ENCODE data around the gene DAB1.

DAB1 gene

DNA sequence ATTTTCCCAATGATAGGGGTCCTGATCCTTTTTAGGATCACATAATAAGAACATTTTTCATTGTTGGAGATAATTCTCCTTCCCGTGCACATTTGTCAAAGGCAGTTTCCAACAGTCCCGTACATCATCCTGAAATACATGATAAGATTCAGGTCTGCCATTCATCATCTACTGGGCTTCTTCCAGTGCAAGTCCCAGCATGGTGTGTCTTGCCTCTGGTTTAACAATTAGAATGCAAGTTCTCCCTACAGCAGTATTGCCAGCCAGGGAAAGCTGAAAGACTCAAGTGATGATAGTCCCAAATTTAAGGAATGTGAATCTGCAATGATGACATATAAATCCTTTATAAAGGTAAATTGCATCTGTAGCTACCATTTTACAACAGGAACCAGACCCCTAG, 146.2 kb downstream of the DAB1 start:
- no peak for TF ChIP-seq ZNF571 (tag by site-specific recombination; IDR thresholded peaks at IDR 0.05)
- TF ChIP-seq, protein P1, sequence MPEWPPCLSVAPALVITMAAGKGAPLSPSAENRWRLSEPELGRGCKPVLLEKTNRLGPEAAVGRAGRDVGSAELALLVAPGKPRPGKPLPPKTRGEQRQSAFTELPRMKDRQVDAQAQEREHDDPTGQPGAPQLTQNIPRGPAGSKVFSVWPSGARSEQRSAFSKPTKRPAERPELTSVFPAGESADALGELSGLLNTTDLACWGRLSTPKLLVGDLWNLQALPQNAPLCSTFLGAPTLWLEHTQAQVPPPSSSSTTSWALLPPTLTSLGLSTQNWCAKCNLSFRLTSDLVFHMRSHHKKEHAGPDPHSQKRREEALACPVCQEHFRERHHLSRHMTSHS (tag by site-specific recombination; IDR thresholded peaks at IDR 0.05): no peak
- TF ChIP-seq ZBTB48 (tag by site-specific recombination; IDR thresholded peaks at IDR 0.05): no peak
- TF ChIP-seq ZNF830 (tag by site-specific recombination; IDR thresholded peaks at IDR 0.05; ENCODE audit: low read depth): no peak
- TF ChIP-seq ZNF155 (tag by site-specific recombination; IDR thresholded peaks at IDR 0.05): no peak
- no peak for TF ChIP-seq ZNF416 (tag by site-specific recombination; IDR thresholded peaks at IDR 0.05)
- TF ChIP-seq ZNF341 (tag by site-specific recombination; IDR thresholded peaks at IDR 0.05; ENCODE audit: low read depth): no peak
- no peak for TF ChIP-seq KLF7 (tag by site-specific recombination; IDR thresholded peaks at IDR 0.05; ENCODE audit: borderline replicate concordance)
- TF ChIP-seq ZNF202 (tag by site-specific recombination; IDR thresholded peaks at IDR 0.05; ENCODE audit: borderline replicate concordance): no peak
- TF ChIP-seq FEZF1 (tag by site-specific recombination; IDR thresholded peaks at IDR 0.05): no peak
- TF ChIP-seq ZNF521 (tag by site-specific recombination; IDR thresholded peaks at IDR 0.05): no peak
- no peak for TF ChIP-seq ZNF610 (tag by site-specific recombination; IDR thresholded peaks at IDR 0.05; ENCODE audit: borderline replicate concordance)
- H3K4me1 ChIP-seq (ENCODE audit: control insufficient read depth, insufficient read depth, low read length): no peaks in the 10 kb centered on the region
- H3K4me3 ChIP-seq (ENCODE audit: low read depth, low read length): no peak overlapping the region
- no peaks in the 10 kb centered on the region for H3K36me3 ChIP-seq (ENCODE audit: control insufficient read depth in 2 of 2, insufficient read depth in 1 of 2, low read length in 2 of 2)
- no peak overlapping the region for H3K27ac ChIP-seq (ENCODE audit: extremely low read depth, low read depth, low read length)
- POLR2A ChIA-PET: no interaction called here
- no peaks in the 10 kb centered on the region for H3K9me3 ChIP-seq (ENCODE audit: control insufficient read depth, insufficient read depth, low read depth, low read length)
- CTCF ChIA-PET: no interaction called here

DNA sequence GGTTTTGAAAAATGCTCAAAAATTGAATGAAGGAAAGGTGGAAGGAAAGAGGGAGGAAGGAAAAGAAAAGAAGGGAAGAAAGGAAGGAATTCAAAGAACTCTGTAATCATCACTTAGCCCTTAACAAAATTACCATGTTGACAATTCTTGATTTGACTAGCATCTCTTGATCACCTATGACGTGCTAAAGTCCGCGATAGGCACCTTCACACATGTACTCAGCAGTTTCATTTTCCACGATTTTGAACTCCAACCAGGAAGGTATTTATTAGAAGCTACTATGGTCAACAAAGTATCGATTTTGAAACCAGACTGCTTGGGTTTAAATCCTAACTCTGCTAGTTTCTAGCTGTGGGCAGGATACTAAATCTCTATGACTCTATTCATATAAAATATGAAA, 146.9 kb downstream of the DAB1 start:
- no peak overlapping the region for H3K4me3 ChIP-seq (ENCODE audit: low read depth, low read length)
- H3K4me1 ChIP-seq (ENCODE audit: control insufficient read depth, insufficient read depth, low read length): no peaks in the 10 kb centered on the region
- POLR2A ChIA-PET: no interaction called here
- H3K9me3 ChIP-seq (ENCODE audit: control insufficient read depth, insufficient read depth, low read depth, low read length): no peaks in the 10 kb centered on the region
- H3K36me3 ChIP-seq (ENCODE audit: control insufficient read depth in 2 of 2, insufficient read depth in 1 of 2, low read length in 2 of 2): no peaks in the 10 kb centered on the region
- CTCF ChIA-PET: no interaction called here
- no peak overlapping the region for H3K27ac ChIP-seq (ENCODE audit: extremely low read depth, low read depth, low read length)
- no peak for TF ChIP-seq ZNF777 (tag by site-specific recombination; IDR thresholded peaks at IDR 0.05; ENCODE audit: borderline replicate concordance)

DNA sequence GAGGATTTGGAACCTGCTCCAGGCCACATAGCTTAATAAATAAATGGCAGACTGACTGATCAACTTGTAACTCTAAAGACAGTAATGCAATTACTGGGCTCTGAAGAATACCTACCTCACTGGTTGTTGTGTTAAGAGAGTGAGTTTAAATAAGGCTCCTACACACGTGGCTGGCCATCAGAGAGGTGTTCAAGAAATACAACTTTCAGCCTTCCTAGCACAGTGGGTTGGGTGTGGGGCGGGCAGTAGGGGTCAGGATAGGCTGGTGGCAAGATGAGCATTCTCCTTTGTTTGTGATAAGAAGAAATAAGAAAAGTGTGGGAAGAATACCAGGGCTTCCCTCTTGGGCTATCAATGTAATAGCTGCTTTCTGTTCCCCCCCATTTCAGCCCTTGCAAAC, 151.3 kb downstream of the DAB1 start:
- Histone ChIP-seq H3K9me3 (ENCODE audit: control insufficient read depth, insufficient read depth, low read depth, low read length) (no peaks in the 10 kb centered on the region), H3K4me3 (ENCODE audit: low read depth, low read length) (no peak overlapping the region), H3K36me3 (ENCODE audit: control insufficient read depth in 2 of 2, insufficient read depth in 1 of 2, low read length in 2 of 2) (no peaks in the 10 kb centered on the region), H3K27ac (ENCODE audit: extremely low read depth, low read depth, low read length) (no peak overlapping the region), H3K4me1 (ENCODE audit: control insufficient read depth, insufficient read depth, low read length) (no peaks in the 10 kb centered on the region)
- CTCF ChIA-PET: interaction anchor here (0.6 kb wide), 2 partner anchors 21 to 80 kb away, joined by 3 read pairs; no protein-coding TSS in a partner anchor
- POLR2A ChIA-PET: no interaction called here
- TF ChIP-seq, protein P2, sequence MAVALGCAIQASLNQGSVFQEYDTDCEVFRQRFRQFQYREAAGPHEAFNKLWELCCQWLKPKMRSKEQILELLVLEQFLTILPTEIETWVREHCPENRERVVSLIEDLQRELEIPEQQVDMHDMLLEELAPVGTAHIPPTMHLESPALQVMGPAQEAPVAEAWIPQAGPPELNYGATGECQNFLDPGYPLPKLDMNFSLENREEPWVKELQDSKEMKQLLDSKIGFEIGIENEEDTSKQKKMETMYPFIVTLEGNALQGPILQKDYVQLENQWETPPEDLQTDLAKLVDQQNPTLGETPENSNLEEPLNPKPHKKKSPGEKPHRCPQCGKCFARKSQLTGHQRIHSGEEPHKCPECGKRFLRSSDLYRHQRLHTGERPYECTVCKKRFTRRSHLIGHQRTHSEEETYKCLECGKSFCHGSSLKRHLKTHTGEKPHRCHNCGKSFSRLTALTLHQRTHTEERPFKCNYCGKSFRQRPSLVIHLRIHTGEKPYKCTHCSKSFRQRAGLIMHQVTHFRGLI (tag by site-specific recombination; IDR thresholded peaks at IDR 0.05): no peak
- TF ChIP-seq, protein P3, sequence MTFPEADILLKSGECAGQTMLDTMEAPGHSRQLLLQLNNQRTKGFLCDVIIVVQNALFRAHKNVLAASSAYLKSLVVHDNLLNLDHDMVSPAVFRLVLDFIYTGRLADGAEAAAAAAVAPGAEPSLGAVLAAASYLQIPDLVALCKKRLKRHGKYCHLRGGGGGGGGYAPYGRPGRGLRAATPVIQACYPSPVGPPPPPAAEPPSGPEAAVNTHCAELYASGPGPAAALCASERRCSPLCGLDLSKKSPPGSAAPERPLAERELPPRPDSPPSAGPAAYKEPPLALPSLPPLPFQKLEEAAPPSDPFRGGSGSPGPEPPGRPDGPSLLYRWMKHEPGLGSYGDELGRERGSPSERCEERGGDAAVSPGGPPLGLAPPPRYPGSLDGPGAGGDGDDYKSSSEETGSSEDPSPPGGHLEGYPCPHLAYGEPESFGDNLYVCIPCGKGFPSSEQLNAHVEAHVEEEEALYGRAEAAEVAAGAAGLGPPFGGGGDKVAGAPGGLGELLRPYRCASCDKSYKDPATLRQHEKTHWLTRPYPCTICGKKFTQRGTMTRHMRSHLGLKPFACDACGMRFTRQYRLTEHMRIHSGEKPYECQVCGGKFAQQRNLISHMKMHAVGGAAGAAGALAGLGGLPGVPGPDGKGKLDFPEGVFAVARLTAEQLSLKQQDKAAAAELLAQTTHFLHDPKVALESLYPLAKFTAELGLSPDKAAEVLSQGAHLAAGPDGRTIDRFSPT (tag by site-specific recombination; IDR thresholded peaks at IDR 0.05): no peak
- TF ChIP-seq ZNF658 (tag by site-specific recombination; IDR thresholded peaks at IDR 0.05) (no peak), ZNF174 (tag by site-specific recombination; IDR thresholded peaks at IDR 0.05) (no peak), ZNF624 (tag by site-specific recombination; IDR thresholded peaks at IDR 0.05) (no peak), ZNF747 (tag by site-specific recombination; IDR thresholded peaks at IDR 0.05) (no peak), ZNF19 (tag by site-specific recombination; IDR thresholded peaks at IDR 0.05; ENCODE audit: low read depth) (no peak), ZBTB20 (tag by site-specific recombination; IDR thresholded peaks at IDR 0.05) (no peak)
- TF ChIP-seq, protein P4, sequence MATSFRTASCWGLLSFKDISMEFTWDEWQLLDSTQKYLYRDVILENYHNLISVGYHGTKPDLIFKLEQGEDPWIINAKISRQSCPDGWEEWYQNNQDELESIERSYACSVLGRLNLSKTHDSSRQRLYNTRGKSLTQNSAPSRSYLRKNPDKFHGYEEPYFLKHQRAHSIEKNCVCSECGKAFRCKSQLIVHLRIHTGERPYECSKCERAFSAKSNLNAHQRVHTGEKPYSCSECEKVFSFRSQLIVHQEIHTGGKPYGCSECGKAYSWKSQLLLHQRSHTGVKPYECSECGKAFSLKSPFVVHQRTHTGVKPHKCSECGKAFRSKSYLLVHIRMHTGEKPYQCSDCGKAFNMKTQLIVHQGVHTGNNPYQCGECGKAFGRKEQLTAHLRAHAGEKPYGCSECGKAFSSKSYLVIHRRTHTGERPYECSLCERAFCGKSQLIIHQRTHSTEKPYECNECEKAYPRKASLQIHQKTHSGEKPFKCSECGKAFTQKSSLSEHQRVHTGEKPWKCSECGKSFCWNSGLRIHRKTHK (tag by site-specific recombination; IDR thresholded peaks at IDR 0.05): no peak
- TF ChIP-seq, protein P5, sequence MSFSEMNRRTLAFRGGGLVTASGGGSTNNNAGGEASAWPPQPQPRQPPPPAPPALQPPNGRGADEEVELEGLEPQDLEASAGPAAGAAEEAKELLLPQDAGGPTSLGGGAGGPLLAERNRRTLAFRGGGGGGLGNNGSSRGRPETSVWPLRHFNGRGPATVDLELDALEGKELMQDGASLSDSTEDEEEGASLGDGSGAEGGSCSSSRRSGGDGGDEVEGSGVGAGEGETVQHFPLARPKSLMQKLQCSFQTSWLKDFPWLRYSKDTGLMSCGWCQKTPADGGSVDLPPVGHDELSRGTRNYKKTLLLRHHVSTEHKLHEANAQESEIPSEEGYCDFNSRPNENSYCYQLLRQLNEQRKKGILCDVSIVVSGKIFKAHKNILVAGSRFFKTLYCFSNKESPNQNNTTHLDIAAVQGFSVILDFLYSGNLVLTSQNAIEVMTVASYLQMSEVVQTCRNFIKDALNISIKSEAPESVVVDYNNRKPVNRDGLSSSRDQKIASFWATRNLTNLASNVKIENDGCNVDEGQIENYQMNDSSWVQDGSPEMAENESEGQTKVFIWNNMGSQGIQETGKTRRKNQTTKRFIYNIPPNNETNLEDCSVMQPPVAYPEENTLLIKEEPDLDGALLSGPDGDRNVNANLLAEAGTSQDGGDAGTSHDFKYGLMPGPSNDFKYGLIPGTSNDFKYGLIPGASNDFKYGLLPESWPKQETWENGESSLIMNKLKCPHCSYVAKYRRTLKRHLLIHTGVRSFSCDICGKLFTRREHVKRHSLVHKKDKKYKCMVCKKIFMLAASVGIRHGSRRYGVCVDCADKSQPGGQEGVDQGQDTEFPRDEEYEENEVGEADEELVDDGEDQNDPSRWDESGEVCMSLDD (tag by site-specific recombination; IDR thresholded peaks at IDR 0.05): no peak
